Large intestine (tissue), 3 donors: Measurements from ENCODE around the gene BLM. TPM values are rescaled to one million over a fixed set of nuclear protein-coding genes. Genes with fewer than 3 reads are reported as not detected.
"Not testable (repeated sequence)": the region's sequence is repeated elsewhere in the genome, so short reads cannot be mapped to it uniquely, and the experiment has no call there.

Experiments used
- DNase-seq, 2 donors: peaks; one replicate each; pipeline versions ENCODE4 v3.0.0 to v3.0.0-alpha.2; 2013
- H3K27ac ChIP-seq: one replicate; pipeline ENCODE4 v1.5.1; 2013; ENCODE audit warnings: low read length
- H3K27me3 ChIP-seq: 2 replicates; pipeline ENCODE4 v1.6.1; 2013; ENCODE audit warnings: low read length; ENCODE audit not compliant: control insufficient read depth, insufficient read depth
- H3K36me3 ChIP-seq: 2 replicates; pipeline ENCODE4 v1.6.1; 2013; ENCODE audit warnings: low read length; ENCODE audit not compliant: control insufficient read depth, insufficient read depth
- H3K4me1 ChIP-seq: one replicate; pipeline ENCODE4 v1.6.1; 2013; ENCODE audit warnings: low read length; ENCODE audit not compliant: control insufficient read depth, insufficient read depth
- H3K4me3 ChIP-seq: one replicate; pipeline ENCODE4 v1.5.1; 2013; ENCODE audit warnings: low read length
- H3K9me3 ChIP-seq: one replicate; pipeline ENCODE4 v1.6.1; 2013; ENCODE audit warnings: mild to moderate bottlenecking, low read depth, low read length, moderate library complexity; ENCODE audit not compliant: control insufficient read depth
- WGBS: methylation state at CpG from one replicate; pipeline ENCODE4 v1.1.5; 2013; ENCODE audit warnings: low lambda C conversion rate; ENCODE audit not compliant: insufficient coverage; 5-methylcytosine and 5-hydroxymethylcytosine counted together
- polyA plus RNA-seq: library from polyadenylated mRNA; unstranded; fragments of 120-200 nt; gene quantifications from one replicate; pipeline ENCODE4 v1.2.1, GENCODE V29; 2013

Gene BLM
- polyA plus RNA-seq, 1 donor = 4.2 TPM

GRCh38 chr15:90818251-90819210, 101.4 kb downstream of the BLM start:
- Histone ChIP-seq H3K4me1 (peaks cover 10% of the 10 kb centered on the region), H3K36me3 (no peaks in the 10 kb centered on the region), H3K9me3 (no peaks in the 10 kb centered on the region), H3K4me3 (no peak overlapping the region), H3K27ac (no peak overlapping the region), H3K27me3 (no peaks in the 10 kb centered on the region)
- no CpG with 5 or more reads among the region's 26 CpGs for WGBS
- DNase-seq = no peak

GRCh38 chr15:90819390-90819789, 102.2 kb downstream of the BLM start:
- Histone ChIP-seq H3K4me3 (no peak overlapping the region), H3K27ac (no peak overlapping the region), H3K9me3 (no peaks in the 10 kb centered on the region), H3K4me1 (peaks cover 12% of the 10 kb centered on the region), H3K36me3 (no peaks in the 10 kb centered on the region), H3K27me3 (no peaks in the 10 kb centered on the region)
- DNase-seq = no peak
- no CpG with 5 or more reads among the region's 6 CpGs for WGBS

GRCh38 chr15:90819850-90820249, 102.7 kb downstream of the BLM start:
- H3K36me3 ChIP-seq = no peaks in the 10 kb centered on the region
- peaks cover 14% of the 10 kb centered on the region for H3K4me1 ChIP-seq
- no peak for DNase-seq
- H3K27me3 ChIP-seq = no peaks in the 10 kb centered on the region
- no CpG with 5 or more reads among the region's 12 CpGs for WGBS
- H3K27ac ChIP-seq = no peak overlapping the region
- no peaks in the 10 kb centered on the region for H3K9me3 ChIP-seq
- no peak overlapping the region for H3K4me3 ChIP-seq

- H3K27ac ChIP-seq = no peak overlapping the region
- H3K4me3 ChIP-seq = no peak overlapping the region
- no peaks in the 10 kb centered on the region for H3K36me3 ChIP-seq
- no peak for DNase-seq
- no peaks in the 10 kb centered on the region for H3K27me3 ChIP-seq
- H3K9me3 ChIP-seq = peaks cover 2% of the 10 kb centered on the region
- H3K4me1 ChIP-seq = peaks cover 14% of the 10 kb centered on the region
- no CpG with 5 or more reads among the region's 7 CpGs for WGBS
Measured at GRCh38 chr15:90820481-90820880, 103.3 kb downstream of the BLM start.

- WGBS = 67% methylated on average over 1 of the region's 8 CpGs
- DNase-seq = no peak
- no peaks in the 10 kb centered on the region for H3K27me3 ChIP-seq
- no peaks in the 10 kb centered on the region for H3K36me3 ChIP-seq
- no peak overlapping the region for H3K4me3 ChIP-seq
- peaks cover 5% of the 10 kb centered on the region for H3K9me3 ChIP-seq
- no peak overlapping the region for H3K27ac ChIP-seq
- H3K4me1 ChIP-seq = peaks cover 14% of the 10 kb centered on the region
Measured at GRCh38 chr15:90822204-90822955, 105.2 kb downstream of the BLM start.

GRCh38 chr15:90823455-90823974, 106.4 kb downstream of the BLM start:
- H3K9me3 ChIP-seq = peaks cover 5% of the 10 kb centered on the region
- H3K27me3 ChIP-seq = no peaks in the 10 kb centered on the region
- peak; percentile 63 to 84 for DNase-seq
- H3K4me1 ChIP-seq = peaks cover 14% of the 10 kb centered on the region
- H3K36me3 ChIP-seq = no peaks in the 10 kb centered on the region
- 60% methylated on average over 2 of the region's 7 CpGs for WGBS
- peak overlapping the region; percentile 70 for H3K27ac ChIP-seq
- no peak overlapping the region for H3K4me3 ChIP-seq

- H3K36me3 ChIP-seq, H3K9me3 ChIP-seq, H3K27me3 ChIP-seq, DNase-seq, H3K4me3 ChIP-seq, H3K27ac ChIP-seq: not testable (repeated sequence)
- H3K4me1 ChIP-seq = peaks cover 14% of the 10 kb centered on the region
- WGBS = no CpG with 5 or more reads among the region's 49 CpGs
Measured at GRCh38 chr15:90825115-90825899, 108.2 kb downstream of the BLM start.

GRCh38 chr15:90826206-90826885, 109.2 kb downstream of the BLM start:
- WGBS = no CpG with 5 or more reads among the region's 26 CpGs
- H3K4me3 ChIP-seq, DNase-seq, H3K27me3 ChIP-seq, H3K9me3 ChIP-seq, H3K27ac ChIP-seq, H3K36me3 ChIP-seq: not testable (repeated sequence)
- peaks cover 14% of the 10 kb centered on the region for H3K4me1 ChIP-seq

GRCh38 chr15:90826886-90827435, 109.8 kb downstream of the BLM start:
- no peaks in the 10 kb centered on the region for H3K36me3 ChIP-seq
- no peaks in the 10 kb centered on the region for H3K27me3 ChIP-seq
- H3K9me3 ChIP-seq = peaks cover 5% of the 10 kb centered on the region
- DNase-seq = no peak
- H3K4me1 ChIP-seq = peaks cover 14% of the 10 kb centered on the region
- no CpG with 5 or more reads among the region's 20 CpGs for WGBS
- H3K4me3 ChIP-seq = no peak overlapping the region
- no peak overlapping the region for H3K27ac ChIP-seq
